K562 (cell line): ENCODE data around the gene DRAXIN. TPM values are rescaled to one million over a fixed set of nuclear protein-coding genes. Genes with fewer than 3 reads are reported as not detected.

Experiments
- CBFB ChIP-seq: sonication (generic); formaldehyde crosslinking; IDR thresholded peaks from 2 replicates; pipeline ENCODE4 v1.4.0; 2020; ENCODE audit warnings: mild to moderate bottlenecking, missing genetic modification reagents
- GABPA ChIP-seq: fragments of 200-800 bp; sonication (Bioruptor generic); conservative IDR thresholded peaks from 2 replicates; pipeline ENCODE4 v1.6.1; 2016; ENCODE audit warnings: low read depth, missing genetic modification characterization, missing compliant biosample characterization
- HDAC2 ChIP-seq: fragments of 450-650 bp; IDR thresholded peaks from 2 replicates; pipeline ENCODE4 v1.6.1; 2016; ENCODE audit warnings: mild to moderate bottlenecking
- HDGF ChIP-seq: fragments of 450-650 bp; IDR thresholded peaks from 2 replicates; pipeline ENCODE4 v1.6.1; 2016
- HNRNPUL1 ChIP-seq: fragments of 200-400 bp; formaldehyde crosslinking; IDR thresholded peaks from 2 replicates; pipeline ENCODE4 v1.6.1; 2017; ENCODE audit warnings: low read length
- IFI16 ChIP-seq: fragments of 250-450 bp; sonication (Bioruptor Pico); IDR thresholded peaks from 2 replicates; pipeline ENCODE4 v2.1.2; 2022; ENCODE audit warnings: mild to moderate bottlenecking, inconsistent platforms
- MAZ ChIP-seq, 2 experiments: fragments of 450-650 bp in 1 of 2; sonication (generic) in 1 of 2; formaldehyde crosslinking; IDR thresholded peaks in 1 of 2; conservative IDR thresholded peaks in 1 of 2; 2 replicates each; pipeline versions ENCODE4 v1.4.0 to v1.5.0; 2020; ENCODE audit warnings: mild to moderate bottlenecking in 1 of 2, missing genetic modification reagents in 1 of 2
- MBD2 ChIP-seq: sonication (generic); IDR thresholded peaks from 2 replicates; pipeline ENCODE4 v1.6.1; 2016; ENCODE audit warnings: low read depth, borderline replicate concordance
- MED1 ChIP-seq: sonication (generic); formaldehyde crosslinking; IDR thresholded peaks from 2 replicates; pipeline ENCODE4 v1.8.1; 2023; ENCODE audit warnings: missing genetic modification reagents, borderline replicate concordance
- NFXL1 ChIP-seq: fragments of 450-650 bp; formaldehyde crosslinking; IDR thresholded peaks from 2 replicates; pipeline ENCODE4 v1.4.0; 2021; ENCODE audit warnings: mild to moderate bottlenecking
- NR2C2 ChIP-seq, 2 experiments: fragments of 200-800 bp in 1 of 2; sonication (Bioruptor generic) in 1 of 2; sonication (generic) in 1 of 2; formaldehyde crosslinking in 1 of 2; IDR thresholded peaks; 2 replicates each; pipeline versions ENCODE4 v1.6.1 to v1.8.0; 2016 to 2022; ENCODE audit warnings: mild to moderate bottlenecking in 1 of 2, missing compliant biosample characterization in 1 of 2, missing genetic modification characterization in 1 of 2, missing genetic modification reagents in 1 of 2
- PHF8 ChIP-seq: fragments of 200-600 bp; sonication (generic); IDR thresholded peaks from 2 replicates; pipeline ENCODE4 v1.6.1; 2012; ENCODE audit warnings: mixed run types, mild to moderate bottlenecking, inconsistent platforms, low read length, moderate library complexity, borderline replicate concordance
- PRMT5 ChIP-seq: sonication (generic); formaldehyde crosslinking; IDR thresholded peaks from 2 replicates; pipeline ENCODE4 v1.5.0; 2020; ENCODE audit warnings: missing genetic modification reagents
- RAD51 ChIP-seq: fragments of 450-650 bp; IDR thresholded peaks from 2 replicates; pipeline ENCODE4 v1.7.1; 2016; ENCODE audit warnings: low read depth, mild to moderate bottlenecking, borderline replicate concordance
- RBM39 ChIP-seq: fragments of 200-400 bp; formaldehyde crosslinking; optimal IDR thresholded peaks from 2 replicates; pipeline ENCODE3; 2018; ENCODE audit warnings: low read depth, low read length
- RUNX1 ChIP-seq: sonication (generic); IDR thresholded peaks from 2 replicates; pipeline ENCODE4 v1.6.1; 2016; ENCODE audit warnings: antibody characterized with exemption, low read depth
- SMARCE1 ChIP-seq: fragments of 450-650 bp; IDR thresholded peaks from 2 replicates; pipeline ENCODE4 v1.7.1; 2016; ENCODE audit warnings: mild to moderate bottlenecking
- TCF3 ChIP-seq: sonication (generic); formaldehyde crosslinking; IDR thresholded peaks from 2 replicates; pipeline ENCODE4 v1.4.0; 2020; ENCODE audit warnings: mild to moderate bottlenecking, missing genetic modification reagents
- TSC22D4 ChIP-seq: fragments of 450-650 bp; IDR thresholded peaks from 2 replicates; pipeline ENCODE4 v1.6.1; 2016; ENCODE audit warnings: missing genetic modification characterization, missing biosample characterization, control low read depth
- USF2 ChIP-seq: sonication (generic); formaldehyde crosslinking; IDR thresholded peaks from 2 replicates; pipeline ENCODE4 v1.5.0; 2020; ENCODE audit warnings: missing genetic modification reagents
- XRCC3 ChIP-seq: fragments of 450-650 bp; IDR thresholded peaks from 2 replicates; pipeline ENCODE4 v1.6.1; 2017; ENCODE audit warnings: mild to moderate bottlenecking, moderate library complexity
- ZBED1 ChIP-seq: IDR thresholded peaks from 2 replicates; pipeline ENCODE4 v1.6.1; 2014
- ZC3H8 ChIP-seq: fragments of 450-650 bp; IDR thresholded peaks from 2 replicates; pipeline ENCODE4 v1.6.1; 2017
- ZNF133 ChIP-seq: fragments of 250-450 bp; sonication (Bioruptor Pico); IDR thresholded peaks from 2 replicates; pipeline ENCODE4 v1.4.0; 2020; ENCODE audit warnings: mild to moderate bottlenecking
- ZNF592 ChIP-seq: fragments of 450-650 bp; IDR thresholded peaks from 2 replicates; pipeline ENCODE4 v1.6.1; 2017; ENCODE audit warnings: antibody characterized with exemption, mild to moderate bottlenecking
- polyA plus RNA-seq, 8 experiments: library from polyadenylated mRNA; depleted of rRNA in 4 of 8; stranded (reverse) in 5 of 8; unstranded in 3 of 8; fragments of >200 nt; fragmentation: Nextera tagmentation in 2 of 8; fragmentation: Illumina TruSeq in 1 of 8; extraction: Ambion mirVana in 2 of 8; extraction: Trizol in 1 of 8; gene quantifications; 2 replicates each; pipeline versions ENCODE4 v1.2.1 to v1.2.3, GENCODE V29; 2011 to 2014; ENCODE audit warnings: inconsistent platforms in 1 of 8, missing spikeins in 1 of 8
- total RNA-seq, 7 experiments: library from RNA; depleted of rRNA in 6 of 7; stranded (reverse); fragments of >200 nt in 6 of 7; fragmentation: Illumina TruSeq in 2 of 7; extraction: Trizol in 2 of 7; gene quantifications; 2 replicates each; pipeline versions ENCODE4 v1.2.1 to v1.2.3, GENCODE V29; 2011 to 2021; ENCODE audit warnings: low replicate concordance in 1 of 7

The DRAXIN gene
- total and polyA plus RNA-seq, 9 of the 15 experiments (the other 6 are each of a cell fraction or from before 2014, with no cell fraction given), result 0.01 to 0.04 (median 0.01) TPM; not detected in 6

- no peak for TF ChIP-seq ZNF133 (CRISPR knock-in tag)
- TF ChIP-seq RAD51, result no peak
- no peak for TF ChIP-seq MED1
- no peak for TF ChIP-seq XRCC3
- TF ChIP-seq ZBED1, result peak; percentile 63; the same call in 1 of the 2 replicates
- no peak for TF ChIP-seq USF2 (CRISPR knock-in tag)
- no peak; the same call in 1 of the 2 replicates for TF ChIP-seq RUNX1
- TF ChIP-seq MBD2, result no peak
- no peak for TF ChIP-seq NFXL1
- TF ChIP-seq NR2C2 (CRISPR knock-in tag; IDR thresholded peaks at IDR 0.05), result no peak
- peak; percentile 58; the same call in 1 of the 2 replicates for TF ChIP-seq NR2C2 (tag; IDR thresholded peaks at IDR 0.05)
- no peak; a peak in 1 of 4 replicates for TF ChIP-seq MAZ (CRISPR knock-in tag; conservative IDR thresholded peaks at IDR 0.05 in 1 of 2, IDR thresholded peaks at IDR 0.05 in 1 of 2)
- no peak for TF ChIP-seq ZC3H8
- TF ChIP-seq SMARCE1, result peak; percentile 76
- TF ChIP-seq TCF3 (CRISPR knock-in tag), result peak; percentile 96
- TF ChIP-seq IFI16 (CRISPR knock-in tag), result no peak
- TF ChIP-seq PHF8, result no peak
- TF ChIP-seq PRMT5 (CRISPR knock-in tag), result no peak
- TF ChIP-seq ZNF592, result no peak
- no peak for TF ChIP-seq HDGF
- no peak for TF ChIP-seq HNRNPUL1
- peak; percentile 86 for TF ChIP-seq HDAC2
- 0 out of 2 replicates have a peak, but pooled peaks have one; percentile 36 for TF ChIP-seq CBFB
- no peak for TF ChIP-seq GABPA (tag)
- TF ChIP-seq TSC22D4 (tag), result no peak
- TF ChIP-seq RBM39, result no peak
Observed at GRCh38 chr1:11671544-11672286, 19.8 kb upstream of the DRAXIN start (continued).
